ENCODE measurements around the gene ZNF384.
A peak's percentile ranks its signal among the peaks of the same experiment; 100 is the strongest.

ZNF384 gene

GRCh38 chr12:6662906-6663742 is 26.1 kb downstream of the ZNF384 start, which contains the start of gene ING4:
TSS of gene ING4 (minus strand) at chr12:6663119. CDS start at chr12:6663101, 18 bp downstream.
- DNase-seq: peak; percentile 95 to 100 (median 97)
- intact Hi-C loops (cut with DNase I): loop anchor here (1.0 to 5.0 kb wide), 3 partner anchors 26 to 60 kb away; partner anchors contain the start of gene ZNF384

GRCh38 chr12:6662602-6662905 is 26.6 kb downstream of the ZNF384 start:
- intact Hi-C loops (cut with DNase I): loop anchor here (5.0 kb wide), 1 partner anchor 45 kb away; no protein-coding TSS in a partner anchor

GRCh38 chr12:6653987-6654386 is 35.2 kb downstream of the ZNF384 start:
- peak in 2 of 10 donors; percentile 12 to 43 for DNase-seq
- intact Hi-C loops (cut with DNase I): no loop called here

More at GRCh38 chr12:6662602-6662905, 26.6 kb downstream of the ZNF384 start:
- no peak for DNase-seq

- intact Hi-C loops (cut with DNase I): no loop called here
- no peak for DNase-seq
Observed at GRCh38 chr12:6653342-6653741, 35.8 kb downstream of the ZNF384 start.

GRCh38 chr12:6652391-6652790 is 36.8 kb downstream of the ZNF384 start:
- intact Hi-C loops (cut with DNase I): no loop called here
- DNase-seq: no peak

- DNase-seq: peak in 2 of 10 donors; percentile 44 to 62
- intact Hi-C loops (cut with DNase I): no loop called here
Observed at GRCh38 chr12:6650832-6651231, 38.3 kb downstream of the ZNF384 start.

- intact Hi-C loops (cut with DNase I): no loop called here
- peak; percentile 48 to 96 (median 59) for DNase-seq
Observed at GRCh38 chr12:6647083-6647604, 42.0 kb downstream of the ZNF384 start, which contains the start of gene ACRBP. TSS of gene ACRBP (minus strand) at chr12:6647432. CDS start at chr12:6647366, 66 bp downstream.

GRCh38 chr12:6646276-6647082 is 42.7 kb downstream of the ZNF384 start:
- peak in 3 of 10 donors; percentile 61 to 80 (median 68) for DNase-seq
- intact Hi-C loops (cut with DNase I): no loop called here

- intact Hi-C loops (cut with DNase I): no loop called here
- peak in 6 of 10 donors; percentile 41 to 90 (median 71) for DNase-seq
Observed at GRCh38 chr12:6644903-6645302, 44.3 kb downstream of the ZNF384 start.

- peak in 2 of 10 donors; percentile 27 to 41 for DNase-seq
- intact Hi-C loops (cut with DNase I): no loop called here
Observed at GRCh38 chr12:6644257-6644596, 44.9 kb downstream of the ZNF384 start.

- DNase-seq: peak in 3 of 10 donors; percentile 43 to 64 (median 48)
- intact Hi-C loops (cut with DNase I): no loop called here
Observed at GRCh38 chr12:6643569-6644256, 45.5 kb downstream of the ZNF384 start.

- peak in 6 of 10 donors; percentile 23 to 87 (median 72) for DNase-seq
- intact Hi-C loops (cut with DNase I): no loop called here
Observed at GRCh38 chr12:6641131-6641530, 48.0 kb downstream of the ZNF384 start.

GRCh38 chr12:6640497-6640896 is 48.7 kb downstream of the ZNF384 start:
- no peak for DNase-seq
- intact Hi-C loops (cut with DNase I): no loop called here

GRCh38 chr12:6639151-6639801 is 49.9 kb downstream of the ZNF384 start:
- intact Hi-C loops (cut with DNase I): no loop called here
- peak in 3 of 10 donors; percentile 19 to 31 (median 26) for DNase-seq

GRCh38 chr12:6638305-6638704 is 50.9 kb downstream of the ZNF384 start:
- DNase-seq: peak in 3 of 10 donors; percentile 28 to 84 (median 77)
- intact Hi-C loops (cut with DNase I): no loop called here

GRCh38 chr12:6635856-6636531 is 53.2 kb downstream of the ZNF384 start, which contains the start of gene LPAR5:
TSS of gene LPAR5 (minus strand) at chr12:6635959. CDS start at chr12:6621248, 14,711 bp downstream.
- DNase-seq: peak in 2 of 10 donors; percentile 18 to 46
- intact Hi-C loops (cut with DNase I): no loop called here

GRCh38 chr12:6635375-6635855 is 53.8 kb downstream of the ZNF384 start:
- intact Hi-C loops (cut with DNase I): no loop called here
- DNase-seq: peak in 1 of 10 donors; percentile 11

GRCh38 chr12:6632026-6632983 is 56.9 kb downstream of the ZNF384 start:
- intact Hi-C loops (cut with DNase I): no loop called here
- peak in 3 of 10 donors; percentile 54 to 71 (median 67) for DNase-seq

Measured in posterior cingulate gyrus (tissue), 11 donors.